HG03025 (cell line): ENCODE results near the gene MAML3.

Experiments
- ATAC-seq: cut with Tn5 transposase; IDR thresholded peaks from one replicate; pipeline ENCODE4 v1.9.1; 2021; ENCODE audit warnings: mild to moderate bottlenecking, moderate library complexity; ENCODE audit not compliant: unreplicated experiment, low FRiP score

MAML3 gene

DNA sequence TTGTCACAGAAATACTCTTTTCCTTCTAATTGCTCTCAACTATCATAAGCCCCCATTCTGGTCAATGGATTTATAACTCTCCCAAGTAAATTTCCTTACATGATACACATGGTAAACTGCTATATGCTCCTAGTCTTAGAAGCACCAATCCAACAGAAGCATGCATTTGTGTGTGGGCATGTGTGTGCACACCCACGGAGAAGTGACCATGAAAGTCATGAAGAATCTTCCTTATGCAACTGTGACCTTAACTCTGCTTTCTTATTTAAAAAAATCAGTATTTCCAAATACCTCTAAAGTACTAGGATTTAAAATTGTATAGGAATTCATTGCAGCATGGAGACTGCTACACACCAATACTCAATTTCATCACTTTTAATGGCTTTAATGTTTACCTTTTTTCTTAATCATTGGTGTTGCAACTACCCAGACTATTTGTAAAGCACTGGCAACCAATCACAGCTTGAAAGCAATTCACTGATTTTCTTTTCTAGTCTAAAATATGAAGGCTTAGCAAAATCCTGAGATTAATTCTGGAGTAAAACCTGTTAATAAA, 47.6 kb downstream of the MAML3 start:
- ATAC-seq = no peak

DNA sequence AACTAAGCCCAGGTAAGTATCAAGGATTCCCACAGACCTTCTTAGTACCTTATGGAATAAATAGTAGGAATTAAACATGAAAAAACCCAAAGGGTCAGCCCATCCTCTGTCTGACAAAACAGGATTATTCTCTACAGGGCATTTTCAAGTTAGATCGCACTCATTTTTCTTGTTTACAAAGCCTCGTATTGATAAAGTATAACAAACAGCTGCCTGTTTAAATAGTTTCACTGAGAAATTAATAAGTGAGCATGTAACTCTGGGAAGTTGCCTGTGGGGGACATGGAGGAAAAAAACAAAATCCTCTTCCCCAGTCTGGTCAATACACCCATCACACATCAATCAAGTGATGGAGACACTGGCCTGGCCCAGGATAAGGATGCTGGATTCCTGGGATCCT, 48.5 kb downstream of the MAML3 start:
- ATAC-seq = no peak

DNA sequence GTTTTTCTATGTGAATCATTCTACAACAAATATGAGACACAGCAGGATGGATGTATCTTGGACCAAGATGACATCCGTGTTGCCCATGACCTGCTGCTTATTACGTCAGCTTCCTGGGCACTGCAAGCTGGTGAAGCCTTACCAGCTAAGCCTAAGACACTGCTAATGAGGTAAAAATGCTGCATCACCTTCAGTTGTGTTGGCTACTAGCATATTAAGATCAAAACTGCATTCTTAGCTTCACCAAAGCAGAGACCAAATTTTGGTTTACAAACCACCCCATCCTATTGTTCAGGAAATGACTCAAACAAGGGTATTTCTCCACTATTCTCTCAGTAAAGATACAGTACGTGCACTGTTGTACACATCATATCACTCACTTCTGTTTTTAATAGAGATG, 50.3 kb downstream of the MAML3 start:
- ATAC-seq = no peak

DNA sequence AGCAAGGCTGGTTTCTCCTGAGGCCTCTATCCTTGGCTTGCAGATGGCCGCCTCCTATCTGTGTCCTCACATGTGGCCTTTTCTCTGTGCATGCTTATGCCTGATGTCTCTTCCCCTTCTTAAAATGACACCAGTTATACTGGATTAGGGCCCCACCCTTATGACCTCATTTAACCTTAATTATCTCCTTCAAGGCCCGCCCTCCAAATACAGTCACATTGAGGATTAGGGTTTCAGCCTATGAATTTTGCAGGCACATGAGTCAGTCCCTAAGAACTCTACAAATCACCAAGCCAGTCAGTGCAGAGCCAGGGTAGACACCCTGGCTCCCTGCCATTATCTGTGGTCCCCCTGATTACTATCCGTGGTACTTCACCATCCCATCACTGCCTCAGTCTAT, 51.6 kb downstream of the MAML3 start:
- ATAC-seq = no peak

DNA sequence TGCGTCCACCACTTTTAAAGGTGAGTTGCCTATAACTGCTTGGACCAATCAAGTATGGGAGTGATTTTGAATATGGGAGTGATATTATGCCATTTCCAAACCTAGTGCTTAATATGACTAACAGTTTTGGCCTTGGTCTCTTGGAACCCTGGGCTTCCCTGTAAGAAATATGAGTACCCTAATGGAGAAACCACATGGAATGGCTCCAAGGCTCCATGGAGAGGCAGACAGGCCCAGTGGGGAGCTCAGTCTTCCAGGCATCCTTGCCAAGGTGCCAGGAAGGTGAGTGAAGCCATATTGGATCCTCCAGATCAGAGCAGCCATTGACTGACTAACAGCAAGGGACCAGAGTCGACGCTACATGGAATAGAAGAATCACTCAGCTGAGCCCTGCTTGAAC, 53.2 kb downstream of the MAML3 start:
- no peak for ATAC-seq

DNA sequence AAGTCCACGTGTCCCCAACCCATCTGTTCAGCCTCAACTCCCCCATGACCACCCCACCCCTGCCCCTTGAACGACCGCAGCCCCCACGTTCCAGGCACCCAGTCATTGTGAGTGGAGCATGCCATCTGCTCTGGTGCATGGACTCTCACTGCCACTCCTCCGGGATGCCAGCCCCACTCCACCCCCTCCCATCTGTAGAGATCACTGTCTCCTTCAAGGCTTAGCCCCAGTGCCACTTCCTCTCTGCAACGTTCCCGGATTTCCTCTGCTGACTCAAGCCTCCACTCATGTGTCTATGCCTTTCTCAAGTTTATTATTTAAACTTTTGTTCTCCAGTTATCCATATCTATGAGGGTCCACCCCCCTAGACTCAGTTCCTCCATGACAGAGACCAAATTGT, 54.0 kb downstream of the MAML3 start:
- no peak for ATAC-seq

DNA sequence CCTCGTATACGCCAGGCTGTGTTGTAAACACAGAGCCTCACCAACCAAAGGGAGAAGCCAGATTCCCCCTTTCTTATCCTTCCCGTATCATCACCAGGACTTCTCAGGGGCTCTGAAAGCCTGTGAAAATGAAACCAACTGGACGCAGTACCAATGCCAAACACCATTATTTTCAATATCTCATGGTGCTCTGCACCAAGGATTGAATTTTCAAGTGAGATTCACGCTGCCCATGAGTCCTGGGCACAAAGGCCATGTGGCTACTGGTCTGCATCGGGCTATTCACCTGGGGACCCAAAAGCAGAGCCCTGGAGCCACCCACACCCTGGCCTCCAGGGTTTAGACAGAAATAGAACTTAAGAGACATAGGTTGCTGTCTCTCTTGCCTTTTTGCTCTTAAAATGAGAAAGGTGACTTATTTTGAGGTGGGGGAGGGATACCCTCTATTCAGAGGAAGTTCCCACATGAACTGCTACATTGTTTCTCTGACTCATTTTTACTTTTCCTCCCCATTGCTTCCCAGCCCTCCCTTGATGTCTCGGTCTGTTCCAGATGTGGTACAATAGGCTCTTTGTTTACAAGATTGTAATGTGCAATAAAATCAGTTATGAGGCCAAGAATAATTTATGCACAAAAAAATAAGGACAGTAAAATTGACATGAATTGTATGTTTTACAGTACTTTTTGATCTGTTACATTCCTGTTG, 55.4 kb downstream of the MAML3 start:
- ATAC-seq = no peak

DNA sequence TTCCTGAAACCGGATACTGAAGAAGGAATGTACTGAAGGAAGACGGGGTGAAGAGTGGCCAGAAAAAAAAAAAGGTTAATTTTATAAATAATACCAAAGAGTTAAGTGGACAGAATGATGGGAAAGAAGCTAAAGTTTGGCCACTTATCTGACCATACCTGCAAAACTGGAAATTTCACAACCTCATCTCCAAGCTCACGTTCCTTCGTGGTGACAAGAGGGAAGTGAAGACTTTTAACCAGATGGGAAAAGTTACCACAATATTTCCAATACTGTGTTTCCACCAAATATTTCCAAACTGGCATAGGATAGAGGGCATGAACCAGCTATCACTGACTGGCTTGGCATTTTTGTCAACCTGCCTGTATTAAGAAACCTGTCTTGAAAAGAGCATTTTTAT, 56.4 kb downstream of the MAML3 start:
- no peak for ATAC-seq

DNA sequence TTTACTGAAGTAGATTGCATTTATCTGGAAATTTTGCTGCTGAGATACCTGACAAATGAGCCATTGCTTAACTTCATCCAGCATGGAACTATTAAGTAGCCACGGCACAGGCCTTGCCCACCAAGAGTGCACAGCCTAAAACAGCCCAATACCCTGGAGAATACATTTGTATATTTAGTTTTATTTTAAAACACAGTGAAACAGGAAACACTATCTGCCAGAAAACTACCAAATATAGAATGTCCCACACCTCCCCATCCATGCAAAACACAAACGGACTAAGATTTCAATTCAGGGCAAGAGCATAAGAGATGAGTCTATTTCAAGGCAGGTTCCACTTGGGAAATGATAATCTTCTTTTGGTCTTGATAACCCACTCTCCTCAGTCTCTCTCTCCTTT, 57.1 kb downstream of the MAML3 start:
- ATAC-seq = no peak

DNA sequence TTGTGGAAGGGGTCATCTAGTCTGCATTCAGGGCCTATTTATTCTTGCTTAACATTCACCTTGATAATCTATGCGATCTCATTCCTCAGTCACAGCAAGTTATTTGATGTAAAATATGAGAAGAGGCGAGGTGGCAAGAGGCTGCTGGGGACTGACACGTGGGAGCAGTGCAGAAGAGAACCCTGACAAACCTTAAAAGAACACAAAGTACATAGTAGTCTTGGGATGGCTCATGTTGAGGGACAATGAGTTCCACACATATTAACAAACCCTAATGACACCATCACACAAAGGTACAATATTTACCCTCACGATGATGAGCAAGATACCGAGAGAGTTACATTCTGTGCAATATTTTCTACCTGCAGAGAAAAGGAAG, 57.5 kb downstream of the MAML3 start:
- ATAC-seq = no peak

DNA sequence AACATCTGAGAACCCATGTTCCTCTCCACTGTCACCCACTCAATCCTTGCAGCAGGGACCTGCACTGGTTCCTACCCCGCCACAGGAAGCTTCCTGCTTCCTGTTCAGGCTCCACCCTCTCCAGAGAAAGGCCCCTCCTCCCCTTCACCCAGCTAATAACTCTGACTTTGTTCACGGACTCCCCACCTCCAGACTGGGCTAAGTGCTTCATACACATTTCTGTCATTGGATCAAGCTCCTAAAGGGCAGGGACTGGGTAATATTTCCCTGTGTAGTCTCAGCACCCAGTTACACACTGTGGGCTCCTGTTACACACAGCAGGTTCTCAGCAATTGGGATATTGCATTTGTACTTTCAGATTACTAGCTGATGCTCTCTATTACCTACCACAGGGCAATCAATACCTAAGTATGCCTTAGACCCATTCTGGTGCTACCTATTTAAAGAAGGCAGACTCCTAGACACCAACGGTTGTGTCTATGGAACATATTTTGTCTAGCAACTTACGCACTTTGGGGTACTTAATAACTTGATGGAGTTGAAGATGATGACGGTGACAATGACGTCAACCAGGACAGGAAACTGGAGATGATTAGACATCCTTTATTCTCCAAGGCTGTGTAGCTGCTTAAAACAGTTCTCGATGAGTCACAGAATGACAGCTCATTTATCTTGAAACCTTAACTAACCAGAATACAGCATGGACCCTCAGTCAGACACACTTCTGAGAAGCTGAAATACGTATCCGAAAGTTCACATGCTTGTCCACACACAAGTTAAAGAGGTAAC, 58.1 kb downstream of the MAML3 start:
- no peak for ATAC-seq

DNA sequence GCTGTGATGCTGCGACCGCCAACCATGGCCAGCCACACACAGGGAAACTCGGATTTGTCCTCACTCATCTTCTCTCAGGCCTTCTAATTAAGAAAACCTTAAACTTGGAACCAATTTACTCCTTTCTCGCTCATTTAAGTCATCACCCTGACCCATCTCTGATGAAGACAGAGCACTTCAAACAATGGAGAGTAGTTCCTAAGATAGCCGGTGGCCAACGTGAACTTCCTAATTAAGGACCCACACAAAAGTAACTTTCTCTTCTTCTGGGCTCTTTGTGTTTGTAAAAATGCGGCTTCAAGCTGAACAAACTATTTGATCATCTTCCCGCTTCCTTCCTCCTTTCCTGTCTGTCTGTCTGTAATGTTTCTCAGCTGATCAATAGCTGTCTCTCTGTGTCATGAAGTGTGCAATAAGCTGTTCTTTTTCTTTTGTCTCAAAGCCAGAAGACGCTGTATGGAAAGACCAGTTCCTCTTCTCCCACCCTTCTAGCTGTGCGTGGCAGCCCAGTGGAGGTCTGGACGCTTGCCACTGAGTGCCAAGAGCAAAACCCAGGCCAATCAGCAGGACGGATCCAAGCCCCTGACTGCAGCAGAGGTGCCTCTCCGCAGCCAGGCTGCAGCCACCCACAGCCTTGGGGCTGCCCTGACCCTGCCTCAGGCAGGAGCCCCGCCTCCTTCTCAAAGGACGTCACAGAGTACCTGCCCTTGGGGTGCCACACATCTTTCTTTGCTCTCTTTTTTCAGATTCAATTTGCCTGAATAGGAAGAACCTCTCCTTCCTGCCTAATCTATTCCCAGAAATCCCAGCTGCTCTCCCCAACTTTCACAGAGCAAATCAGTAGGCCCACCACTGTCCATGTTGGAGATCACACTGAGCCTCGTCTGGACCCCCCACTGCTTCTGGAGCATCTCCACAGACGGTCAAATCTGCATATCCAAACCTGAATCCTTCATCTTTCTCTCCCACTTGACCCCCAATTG, 59.3 kb downstream of the MAML3 start:
- no peak for ATAC-seq

DNA sequence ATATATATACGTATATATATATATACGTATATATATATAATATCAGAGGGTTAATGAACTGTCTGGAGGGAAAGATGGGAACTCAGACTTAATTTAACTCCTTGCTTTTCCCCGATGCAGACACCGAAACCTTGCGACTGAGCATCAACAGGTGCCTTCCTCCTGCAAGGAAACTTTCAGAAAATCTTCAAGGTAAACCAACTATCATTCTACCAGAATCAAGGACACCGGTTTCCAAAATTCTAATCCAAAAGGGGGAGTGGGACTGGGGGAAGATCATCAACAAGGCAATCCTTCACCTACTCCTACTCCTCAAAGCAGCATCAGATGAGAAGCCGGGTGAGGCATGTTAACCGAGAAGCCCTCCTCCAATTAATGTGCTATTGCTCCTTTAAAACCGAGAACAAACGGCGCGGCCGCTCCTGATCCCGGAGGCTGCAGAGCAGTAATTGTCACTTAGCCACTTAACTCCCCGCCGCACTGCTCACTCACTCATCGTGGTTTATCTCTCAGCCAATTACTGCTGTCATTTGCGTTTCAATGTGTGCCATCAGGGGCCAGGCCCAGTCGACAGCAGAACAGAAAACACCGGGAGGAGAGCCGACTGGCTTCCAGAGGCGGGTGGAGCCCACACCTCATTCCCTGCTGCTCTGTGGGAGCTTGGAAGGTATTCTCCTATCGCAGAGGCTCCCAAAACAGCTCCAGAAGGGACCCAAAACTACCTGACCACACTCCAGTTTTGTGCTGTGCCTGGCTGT, 61.7 kb downstream of the MAML3 start:
- ATAC-seq = no peak

DNA sequence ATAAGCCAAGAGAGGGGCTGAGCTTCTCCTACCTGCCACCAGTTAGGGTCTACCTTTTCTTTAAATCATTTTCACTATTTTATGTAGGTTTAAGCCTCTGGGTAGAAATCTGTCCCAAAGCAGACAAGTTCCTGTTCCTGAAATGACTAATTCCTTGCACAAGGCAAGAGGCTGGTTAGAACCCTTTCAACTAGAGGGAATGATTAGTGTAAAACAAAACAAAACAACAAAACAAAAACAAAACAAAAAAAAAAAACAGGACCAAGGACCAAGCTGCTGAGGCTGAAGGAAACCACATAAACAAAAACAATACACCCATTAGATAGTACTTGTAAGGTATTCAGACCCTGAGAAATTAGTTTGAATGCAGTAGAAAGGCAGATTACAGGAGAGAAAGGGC, 62.7 kb downstream of the MAML3 start:
- no peak for ATAC-seq

DNA sequence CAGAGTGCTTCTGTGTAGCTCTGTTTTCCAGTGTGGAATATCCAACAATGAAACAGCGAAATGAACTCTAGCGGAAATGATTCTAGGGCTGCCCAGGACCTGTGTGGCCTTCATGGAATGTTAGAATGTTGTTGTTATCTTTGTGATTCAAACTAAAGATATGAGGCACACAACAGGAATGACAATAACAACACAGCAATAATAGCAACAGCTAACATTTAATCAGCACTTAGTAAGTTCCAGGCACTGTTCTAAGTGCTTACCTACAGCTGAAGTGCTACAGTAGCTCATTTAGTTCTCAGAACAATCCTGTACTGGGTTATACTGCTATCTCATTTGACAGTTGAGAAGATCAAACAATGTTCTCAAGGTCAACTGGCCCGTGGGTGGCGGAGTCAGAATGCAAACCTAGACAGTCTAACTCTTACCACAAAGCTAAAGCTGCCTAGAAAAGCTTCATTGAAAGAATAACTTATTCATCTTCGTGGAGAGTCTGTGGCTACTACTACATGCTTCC, 63.7 kb downstream of the MAML3 start:
- ATAC-seq = no peak

DNA sequence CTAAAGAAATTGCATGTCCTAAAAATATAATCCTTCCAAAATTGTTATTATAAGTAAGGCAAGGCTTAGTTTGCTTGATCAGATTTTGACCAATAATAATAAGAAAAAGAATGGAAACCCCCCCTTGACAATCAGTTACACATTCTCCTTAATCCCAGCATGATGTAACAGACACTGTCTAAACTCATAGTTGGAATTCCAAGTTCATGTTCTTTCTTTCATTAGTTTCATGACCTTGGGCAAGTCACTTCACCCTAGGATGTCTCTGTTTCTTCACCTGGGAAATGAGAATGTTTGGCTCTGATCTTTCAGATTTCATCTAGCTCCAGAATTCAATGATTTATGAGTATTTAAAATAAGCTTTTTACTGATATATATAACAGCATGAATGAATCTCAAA, 64.8 kb downstream of the MAML3 start:
- no peak for ATAC-seq

DNA sequence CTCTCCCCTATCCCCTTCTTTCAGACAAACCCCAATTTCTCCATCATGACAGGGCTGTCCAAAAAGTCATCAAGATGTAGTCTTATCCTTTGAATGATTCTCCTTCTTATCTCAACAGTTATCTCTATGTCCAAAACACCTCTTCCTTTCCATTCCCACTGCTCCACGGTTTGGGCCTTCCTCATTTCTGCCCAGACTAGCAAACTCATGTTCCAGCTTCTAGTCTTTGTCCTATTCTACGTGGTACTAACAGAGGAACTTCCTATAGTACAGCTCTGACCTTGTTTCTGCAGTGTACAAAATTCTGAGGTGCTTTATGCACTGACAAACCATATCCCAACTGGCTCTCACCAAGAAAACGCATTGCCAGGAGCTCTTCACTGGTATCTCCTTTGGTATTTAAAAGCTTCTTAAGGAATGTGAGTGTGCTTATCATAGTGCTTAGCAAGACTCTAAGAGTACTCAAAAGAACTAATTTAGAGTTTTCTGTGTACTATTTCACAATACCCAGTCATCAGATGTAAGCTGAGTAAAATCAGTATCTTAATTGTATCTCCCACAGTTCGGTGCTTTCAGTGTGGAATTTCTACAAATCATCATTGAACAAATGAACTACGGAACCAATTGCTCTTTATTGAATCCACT, 65.5 kb downstream of the MAML3 start:
- no peak for ATAC-seq

DNA sequence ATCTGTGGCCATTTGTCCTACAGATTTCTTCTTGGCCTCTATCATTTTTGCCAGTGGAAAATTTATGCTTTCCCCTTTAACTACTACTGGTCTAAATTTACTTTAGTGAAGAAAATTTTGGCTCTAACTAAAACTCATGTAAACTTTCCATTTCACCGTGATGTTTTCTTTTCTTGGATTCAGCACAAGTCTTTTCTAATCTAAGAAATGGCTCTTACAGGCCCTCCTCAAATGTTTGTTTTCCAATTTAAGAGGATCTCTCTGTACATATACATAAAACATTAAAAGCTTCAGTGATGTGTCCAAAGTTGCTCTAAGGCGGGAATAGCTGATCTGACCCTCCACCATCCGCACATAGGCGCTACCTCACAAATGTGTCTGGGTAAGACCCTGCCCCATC, 68.1 kb downstream of the MAML3 start:
- ATAC-seq = no peak

DNA sequence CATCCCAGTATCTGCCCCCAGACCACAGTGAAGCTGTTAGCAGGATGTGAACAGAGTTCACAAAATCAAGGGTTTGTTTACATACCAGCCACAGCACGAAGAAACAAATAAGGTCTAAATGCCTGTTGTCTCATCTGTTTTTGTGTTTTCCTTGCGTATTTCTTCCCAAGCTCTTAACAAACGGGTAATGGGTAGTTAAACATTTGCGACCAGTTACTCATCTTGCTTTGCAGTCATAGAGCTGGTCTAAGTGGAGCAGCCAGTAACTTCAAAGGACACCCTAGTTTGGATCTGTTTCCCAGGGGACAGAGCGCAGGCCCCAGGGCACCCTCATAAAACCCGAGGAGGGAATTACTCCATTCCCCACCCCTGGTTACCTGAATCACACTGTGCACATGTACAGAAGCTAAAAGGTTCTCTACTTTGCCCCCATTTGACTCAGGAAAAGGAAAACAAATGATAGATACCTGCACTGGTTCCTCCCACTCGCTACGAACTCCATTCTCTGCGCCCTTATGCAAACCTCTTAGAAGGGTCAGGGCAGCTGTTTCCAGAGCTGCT, 68.8 kb downstream of the MAML3 start:
- no peak for ATAC-seq
